NCI-H2171 treated with DMSO at 0.1 percent for 48 hours (cell line): ENCODE measurements around the gene CENPF.

ENCODE experiments used
- DNase-seq: peaks from one replicate; lab custom pipeline; 2025; lab: John Stamatoyannopoulos, UW

Gene CENPF

GRCh38 chr1:214623430-214623829, 20.4 kb downstream of the CENPF start:
- no peak for DNase-seq

- no peak for DNase-seq
Observed at GRCh38 chr1:214632091-214632490, 29.1 kb downstream of the CENPF start.

- DNase-seq = no peak
Observed at GRCh38 chr1:214633686-214634085, 30.7 kb downstream of the CENPF start.

- no peak for DNase-seq
Observed at GRCh38 chr1:214634267-214634666, 31.3 kb downstream of the CENPF start.

DNA sequence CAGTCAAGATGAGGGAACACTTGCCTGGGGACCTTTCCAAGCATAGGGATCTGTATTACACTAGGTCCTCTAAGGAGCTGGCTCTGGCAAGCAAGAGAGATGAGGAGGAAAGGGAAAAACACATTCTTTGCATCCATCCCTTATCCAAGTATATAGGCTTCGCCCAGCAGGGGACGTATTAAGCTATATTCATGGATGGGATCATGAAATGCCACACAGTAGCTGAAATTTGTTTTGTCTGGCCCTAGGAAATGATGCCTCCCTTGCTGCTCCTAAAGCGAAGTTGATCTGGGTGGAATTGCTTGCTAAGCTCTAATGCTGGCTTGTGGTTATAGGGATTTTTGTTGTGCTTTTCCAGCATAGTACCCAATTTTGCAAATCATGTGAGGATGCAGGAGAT, 32.1 kb downstream of the CENPF start:
- no peak for DNase-seq

DNA sequence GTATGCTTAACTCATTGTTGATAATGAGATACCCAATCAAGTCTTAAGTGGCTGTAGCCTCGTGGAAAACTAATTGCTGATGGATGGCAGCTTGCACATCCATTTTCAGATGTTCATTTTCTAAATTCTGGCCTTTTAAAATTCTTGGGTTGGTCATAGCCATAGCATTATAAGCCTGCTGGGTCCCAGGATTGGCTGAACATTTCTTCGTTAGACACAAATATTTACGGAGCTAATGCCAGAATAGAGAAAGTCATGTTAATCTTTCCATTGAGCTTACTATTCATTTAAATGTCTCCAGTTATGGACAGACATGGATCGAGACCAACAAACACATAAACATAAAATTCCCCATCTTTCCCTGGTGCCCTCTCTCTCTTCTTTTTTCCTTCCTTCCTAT, 32.5 kb downstream of the CENPF start:
- no peak for DNase-seq

DNA sequence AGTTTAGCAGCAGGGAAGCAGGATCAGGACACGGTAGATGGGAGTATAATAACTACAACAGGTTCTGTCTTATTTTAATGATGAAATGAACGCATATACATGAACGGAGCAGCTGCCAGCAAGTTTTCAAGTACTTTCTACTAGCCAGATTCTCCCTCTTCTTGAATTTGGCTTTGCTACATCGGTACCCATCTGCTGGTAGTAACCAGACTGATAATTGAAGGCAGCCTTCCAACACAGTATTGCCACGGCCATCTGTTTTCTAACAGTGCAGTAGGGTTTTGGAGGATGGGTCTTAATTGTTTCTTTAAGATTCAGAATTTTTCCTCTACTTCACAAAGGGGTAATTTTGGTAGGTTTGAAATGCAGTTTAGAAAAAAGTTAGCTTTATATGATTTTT, 33.4 kb downstream of the CENPF start:
- peak; percentile 96 for DNase-seq

DNA sequence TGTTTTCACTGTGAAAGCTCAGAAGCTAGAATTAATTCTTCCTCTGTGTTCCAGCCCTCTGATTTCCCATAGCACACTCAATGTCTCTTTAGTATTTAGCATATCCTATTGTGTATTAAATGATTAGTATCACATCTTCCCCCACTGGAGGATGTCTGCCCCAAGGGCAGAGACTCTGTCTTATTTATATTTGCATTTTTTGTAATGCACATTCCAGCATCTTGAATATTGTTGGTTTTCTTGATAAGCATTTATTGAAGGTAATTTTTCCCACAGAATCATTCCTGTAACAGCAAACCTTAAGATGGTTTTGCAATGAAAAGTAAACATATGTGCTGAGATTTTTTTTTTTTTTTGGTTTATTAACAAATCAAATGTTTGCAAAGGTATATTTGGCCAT, 34.1 kb downstream of the CENPF start:
- no peak for DNase-seq

- peak; percentile 37 for DNase-seq
Observed at GRCh38 chr1:214637722-214638458, 34.9 kb downstream of the CENPF start.

- DNase-seq = no peak
Observed at GRCh38 chr1:214638459-214638807, 35.4 kb downstream of the CENPF start.

- no peak for DNase-seq
Observed at GRCh38 chr1:214638997-214639396, 36.0 kb downstream of the CENPF start.

DNA sequence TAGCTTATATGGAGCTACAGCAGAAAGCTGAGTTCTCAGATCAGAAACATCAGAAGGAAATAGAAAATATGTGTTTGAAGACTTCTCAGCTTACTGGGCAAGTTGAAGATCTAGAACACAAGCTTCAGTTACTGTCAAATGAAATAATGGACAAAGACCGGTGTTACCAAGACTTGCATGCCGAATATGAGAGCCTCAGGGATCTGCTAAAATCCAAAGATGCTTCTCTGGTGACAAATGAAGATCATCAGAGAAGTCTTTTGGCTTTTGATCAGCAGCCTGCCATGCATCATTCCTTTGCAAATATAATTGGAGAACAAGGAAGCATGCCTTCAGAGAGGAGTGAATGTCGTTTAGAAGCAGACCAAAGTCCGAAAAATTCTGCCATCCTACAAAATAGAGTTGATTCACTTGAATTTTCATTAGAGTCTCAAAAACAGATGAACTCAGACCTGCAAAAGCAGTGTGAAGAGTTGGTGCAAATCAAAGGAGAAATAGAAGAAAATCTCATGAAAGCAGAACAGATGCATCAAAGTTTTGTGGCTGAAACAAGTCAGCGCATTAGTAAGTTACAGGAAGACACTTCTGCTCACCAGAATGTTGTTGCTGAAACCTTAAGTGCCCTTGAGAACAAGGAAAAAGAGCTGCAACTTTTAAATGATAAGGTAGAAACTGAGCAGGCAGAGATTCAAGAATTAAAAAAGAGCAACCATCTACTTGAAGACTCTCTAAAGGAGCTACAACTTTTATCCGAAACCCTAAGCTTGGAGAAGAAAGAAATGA, 37.6 kb downstream of the CENPF start:
- DNase-seq = no peak

- DNase-seq = no peak
Observed at GRCh38 chr1:214641214-214641895, 38.4 kb downstream of the CENPF start.

DNA sequence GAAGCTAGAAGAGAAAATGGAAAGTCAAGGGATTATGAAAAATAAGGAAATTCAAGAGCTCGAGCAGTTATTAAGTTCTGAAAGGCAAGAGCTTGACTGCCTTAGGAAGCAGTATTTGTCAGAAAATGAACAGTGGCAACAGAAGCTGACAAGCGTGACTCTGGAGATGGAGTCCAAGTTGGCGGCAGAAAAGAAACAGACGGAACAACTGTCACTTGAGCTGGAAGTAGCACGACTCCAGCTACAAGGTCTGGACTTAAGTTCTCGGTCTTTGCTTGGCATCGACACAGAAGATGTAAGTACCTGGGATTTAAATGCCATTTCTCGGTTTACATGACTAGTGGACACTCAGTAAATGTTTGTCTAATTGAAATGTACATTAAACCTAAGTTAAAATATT, 40.0 kb downstream of the CENPF start:
- DNase-seq = no peak

- no peak for DNase-seq
Observed at GRCh38 chr1:214645712-214646111, 42.7 kb downstream of the CENPF start.

GRCh38 chr1:214648801-214649200, 45.8 kb downstream of the CENPF start:
- no peak for DNase-seq

DNA sequence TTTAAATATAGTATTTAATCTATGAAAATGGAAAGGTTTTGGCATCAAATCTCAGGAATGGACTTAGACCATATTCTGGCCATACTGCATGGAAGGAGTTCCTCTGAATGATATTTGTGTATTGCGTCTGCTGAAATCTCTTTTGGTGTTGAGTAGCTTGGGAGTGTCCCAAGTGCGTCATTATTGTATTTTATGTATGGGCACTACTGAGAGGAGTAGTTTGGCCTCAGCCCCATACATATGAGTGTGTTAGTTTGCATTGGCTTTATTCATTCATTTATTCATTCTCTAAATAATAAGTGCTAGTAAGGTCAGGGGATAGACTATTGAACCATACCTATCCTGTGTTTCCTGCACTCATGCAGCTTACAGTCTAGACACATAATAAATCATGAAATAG, 46.6 kb downstream of the CENPF start:
- DNase-seq = no peak

DNA sequence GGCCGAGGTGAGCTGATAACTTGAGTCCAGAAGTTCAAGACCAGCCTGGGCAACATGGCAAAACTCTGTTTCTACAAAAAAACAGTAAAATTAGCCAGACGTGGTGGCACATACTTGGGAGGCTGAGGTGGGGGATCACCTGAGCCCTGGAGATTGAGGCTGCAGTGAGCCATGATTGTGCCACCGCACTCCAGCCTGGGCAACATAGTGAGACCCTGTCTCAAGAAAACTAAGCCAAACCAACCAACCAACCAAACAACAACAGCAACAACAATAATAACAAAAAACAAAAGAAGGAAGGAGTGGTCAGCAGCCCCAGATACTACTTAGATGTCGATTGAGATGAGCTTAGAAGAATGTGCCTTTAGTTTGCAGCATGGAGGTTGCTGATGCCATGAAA, 47.7 kb downstream of the CENPF start:
- no peak for DNase-seq

DNA sequence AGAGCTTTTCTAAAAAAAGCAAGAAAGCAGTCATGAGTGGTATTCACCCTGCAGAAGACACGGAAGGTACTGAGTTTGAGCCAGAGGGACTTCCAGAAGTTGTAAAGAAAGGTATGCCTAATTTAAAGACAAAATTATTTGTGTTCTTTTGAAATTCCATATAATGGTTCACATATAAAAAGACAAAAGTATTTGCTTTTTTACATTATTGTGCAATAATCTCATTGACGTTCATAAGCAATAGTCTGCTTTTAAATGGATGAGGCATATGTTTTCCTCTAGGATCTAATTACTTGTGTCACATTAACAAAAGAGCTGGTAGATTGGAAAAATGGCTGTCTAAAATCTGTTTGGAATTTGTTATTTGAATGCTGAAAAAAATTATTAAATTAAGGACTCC, 54.3 kb downstream of the CENPF start:
- no peak for DNase-seq

- DNase-seq = no peak
Observed at GRCh38 chr1:214658175-214658574, 55.2 kb downstream of the CENPF start.

- DNase-seq = no peak
Observed at GRCh38 chr1:214658785-214659184, 55.8 kb downstream of the CENPF start.

GRCh38 chr1:214660190-214660589, 57.2 kb downstream of the CENPF start:
- no peak for DNase-seq

GRCh38 chr1:214660900-214661299, 57.9 kb downstream of the CENPF start:
- no peak for DNase-seq
